CD4-positive, CD25-positive, alpha-beta regulatory T cell (primary cell): ENCODE data around the gene DBT. TPM values are rescaled to one million over a fixed set of nuclear protein-coding genes. Genes with fewer than 3 reads are reported as not detected.
"Not testable (repeated sequence)": the region's sequence is repeated elsewhere in the genome, so short reads cannot be mapped to it uniquely, and the experiment has no call there.

Source experiments
- ATAC-seq, 2 donors: fragments of 150-1000 bp; cut with Tn5 transposase; one replicate each; pipeline ENCODE4 v1.10.0; 2021; ENCODE audit warnings: low read depth in 2 of 2, moderate number of reproducible peaks in 2 of 2, moderate library complexity in 1 of 2
- DNase-seq, 3 donors: peaks; one replicate each; pipeline versions ENCODE4 v3.0.0 to v3.0.0-alpha.2; 2012 to 2022; ENCODE audit warnings: mixed read lengths in 1 of 3
- H3K27ac ChIP-seq: one replicate; pipeline ENCODE4 v1.7.0; 2013; ENCODE audit warnings: mild to moderate bottlenecking, low read length; ENCODE audit not compliant: insufficient read depth, poor library complexity, severe bottlenecking
- H3K27me3 ChIP-seq: one replicate; pipeline ENCODE4 v1.7.0; 2013; ENCODE audit warnings: low read length; ENCODE audit not compliant: control insufficient read depth, insufficient read depth
- H3K36me3 ChIP-seq: one replicate; pipeline ENCODE4 v1.7.0; 2013; ENCODE audit warnings: mild to moderate bottlenecking, low read length, moderate library complexity; ENCODE audit not compliant: control insufficient read depth, insufficient read depth
- H3K4me1 ChIP-seq: 2 replicates; pipeline ENCODE4 v1.7.0; 2013; ENCODE audit warnings: mild to moderate bottlenecking, low read length; ENCODE audit not compliant: insufficient read depth, control insufficient read depth, poor library complexity, severe bottlenecking
- H3K4me3 ChIP-seq: one replicate; pipeline ENCODE4 v1.7.0; 2013; ENCODE audit warnings: low read depth, mild to moderate bottlenecking, low read length, moderate library complexity
- H3K9me3 ChIP-seq, 2 experiments: 1 replicate in 1 of 2; 2 replicates in 1 of 2; pipeline ENCODE4 v1.7.0; 2013; ENCODE audit warnings: low read length in 2 of 2, mild to moderate bottlenecking in 1 of 2, moderate library complexity in 1 of 2; ENCODE audit not compliant: control insufficient read depth in 2 of 2
- H3K27ac Mint-ChIP-seq, 3 donors: one replicate each; pipeline ENCODE4 v1.8.0; 2020 to 2022; ENCODE audit warnings: mild to moderate bottlenecking in 3 of 3, mixed read lengths in 3 of 3, moderate library complexity in 2 of 3
- H3K27me3 Mint-ChIP-seq: one replicate; pipeline ENCODE4 v1.8.0; 2022; ENCODE audit warnings: mild to moderate bottlenecking, mixed read lengths
- H3K36me3 Mint-ChIP-seq: one replicate; pipeline ENCODE4 v1.8.0; 2020; ENCODE audit warnings: mixed read lengths
- H3K4me1 Mint-ChIP-seq, 4 donors: one replicate each; pipeline ENCODE4 v1.8.0; 2020 to 2022; ENCODE audit warnings: mixed read lengths in 4 of 4, mild to moderate bottlenecking in 1 of 4
- H3K4me3 Mint-ChIP-seq, 4 donors: one replicate each; pipeline ENCODE4 v1.8.0; 2020 to 2022; ENCODE audit warnings: mild to moderate bottlenecking in 4 of 4, mixed read lengths in 4 of 4, moderate library complexity in 3 of 4
- H3K9me3 Mint-ChIP-seq, 7 donors: one replicate each; pipeline ENCODE4 v1.8.0; 2020 to 2022; ENCODE audit warnings: mixed read lengths in 7 of 7, mild to moderate bottlenecking in 3 of 7, moderate library complexity in 2 of 7
- polyA plus RNA-seq, 4 donors: library from polyadenylated mRNA; unstranded; fragments of 300-500 nt; fragmentation: Illumina TruSeq; gene quantifications; one replicate each; pipeline ENCODE4 v1.2.3, GENCODE V29; 2021
- total RNA-seq: library from RNA; stranded (reverse); gene quantifications from one replicate; pipeline ENCODE4 v1.2.3, GENCODE V29; 2022

DBT gene
- total and polyA plus RNA-seq, 5 donors from 2014 or later: 3.4 to 10.0 (median 5.5) TPM

- ATAC-seq: no peak
- peak overlapping the region; percentile 96 for H3K4me3 ChIP-seq
- peaks cover 15% of the 10 kb centered on the region for H3K27me3 Mint-ChIP-seq
- peaks cover 20% of the 10 kb centered on the region for H3K4me1 ChIP-seq
- H3K9me3 ChIP-seq: no peaks in the 10 kb centered on the region
- no peaks in the 10 kb centered on the region for H3K27me3 ChIP-seq
- H3K4me3 Mint-ChIP-seq: no peak overlapping the region
- H3K4me1 Mint-ChIP-seq: peaks cover 9 to 21% (median 14%) of the 10 kb centered on the region in 4 donors
- H3K27ac Mint-ChIP-seq: peak overlapping the region in 1 of 3 donors; percentile 1
- H3K9me3 Mint-ChIP-seq: peaks cover 0 to 1% (median 0%) of the 10 kb centered on the region in 7 donors
- H3K36me3 Mint-ChIP-seq: peaks cover 6% of the 10 kb centered on the region
- DNase-seq: no peak
- no peaks in the 10 kb centered on the region for H3K36me3 ChIP-seq
- H3K27ac ChIP-seq: peak overlapping the region; percentile 76
Observed at GRCh38 chr1:100250264-100250663, 630 bp upstream of the DBT start.

GRCh38 chr1:100249155-100249536 lies 488 bp downstream of the DBT start:
- peaks cover under 1% of the 10 kb centered on the region for H3K36me3 ChIP-seq
- peaks cover 9% of the 10 kb centered on the region for H3K36me3 Mint-ChIP-seq
- peaks cover 20% of the 10 kb centered on the region for H3K4me1 ChIP-seq
- H3K4me3 Mint-ChIP-seq: no peak overlapping the region
- H3K9me3 Mint-ChIP-seq: no peaks in the 10 kb centered on the region
- ATAC-seq (no peak), DNase-seq (peak in 2 of 3 donors; percentile 0 to 18)
- H3K27me3 ChIP-seq: no peaks in the 10 kb centered on the region
- H3K27me3 Mint-ChIP-seq: peaks cover 10% of the 10 kb centered on the region
- H3K27ac Mint-ChIP-seq: no peak overlapping the region
- no peaks in the 10 kb centered on the region for H3K9me3 ChIP-seq
- peaks cover 14 to 28% (median 18%) of the 10 kb centered on the region in 4 donors for H3K4me1 Mint-ChIP-seq
- peak overlapping the region; percentile 96 for H3K4me3 ChIP-seq
- peak overlapping the region; percentile 76 for H3K27ac ChIP-seq

- Histone ChIP-seq H3K27ac (no peak overlapping the region), H3K4me3 (no peak overlapping the region), H3K9me3 (no peaks in the 10 kb centered on the region), H3K36me3 (peaks cover 1% of the 10 kb centered on the region), H3K27me3 (no peaks in the 10 kb centered on the region), H3K4me1 (peaks cover 20% of the 10 kb centered on the region)
- ATAC-seq: no peak
- H3K9me3 Mint-ChIP-seq: no peaks in the 10 kb centered on the region
- no peak for DNase-seq
- peak overlapping the region; percentile 44 to 79 (median 54) for H3K4me3 Mint-ChIP-seq
- peak overlapping the region; percentile 0 to 27 (median 17) for H3K27ac Mint-ChIP-seq
- H3K4me1 Mint-ChIP-seq: peaks cover 21 to 43% (median 24%) of the 10 kb centered on the region in 4 donors
- peaks cover 9% of the 10 kb centered on the region for H3K36me3 Mint-ChIP-seq
- no peaks in the 10 kb centered on the region for H3K27me3 Mint-ChIP-seq
Observed at GRCh38 chr1:100246738-100247137, 2.9 kb downstream of the DBT start.

- Mint-ChIP-seq H3K27ac (peak overlapping the region in 1 of 3 donors; percentile 50), H3K4me3 (no peak overlapping the region), H3K9me3 (no peaks in the 10 kb centered on the region), H3K36me3 (peaks cover 32% of the 10 kb centered on the region), H3K27me3 (no peaks in the 10 kb centered on the region), H3K4me1 (peaks cover 20 to 47% (median 23%) of the 10 kb centered on the region in 4 donors)
- H3K36me3 ChIP-seq: peaks cover 27% of the 10 kb centered on the region
- H3K27ac ChIP-seq: no peak overlapping the region
- no peaks in the 10 kb centered on the region for H3K9me3 ChIP-seq
- H3K27me3 ChIP-seq: no peaks in the 10 kb centered on the region
- H3K4me1 ChIP-seq: no peaks in the 10 kb centered on the region
- ATAC-seq: no peak
- no peak overlapping the region for H3K4me3 ChIP-seq
- no peak for DNase-seq
Observed at GRCh38 chr1:100240631-100241030, 9.0 kb downstream of the DBT start.

GRCh38 chr1:100239961-100240360 lies 9.7 kb downstream of the DBT start:
- Mint-ChIP-seq H3K27me3 (no peaks in the 10 kb centered on the region), H3K36me3 (peaks cover 32% of the 10 kb centered on the region), H3K27ac (peak overlapping the region in 1 of 3 donors; percentile 50), H3K4me3 (no peak overlapping the region), H3K9me3 (no peaks in the 10 kb centered on the region), H3K4me1 (peaks cover 18 to 43% (median 23%) of the 10 kb centered on the region in 4 donors)
- Histone ChIP-seq H3K27me3 (no peaks in the 10 kb centered on the region), H3K4me1 (no peaks in the 10 kb centered on the region), H3K9me3 (no peaks in the 10 kb centered on the region), H3K4me3 (no peak overlapping the region), H3K27ac (no peak overlapping the region), H3K36me3 (peaks cover 29% of the 10 kb centered on the region)
- DNase-seq (no peak), ATAC-seq (no peak)

GRCh38 chr1:100237091-100237490 lies 12.5 kb downstream of the DBT start:
- Histone ChIP-seq H3K27ac (no peak overlapping the region), H3K9me3 (no peaks in the 10 kb centered on the region), H3K27me3 (no peaks in the 10 kb centered on the region), H3K4me3 (no peak overlapping the region), H3K36me3 (peaks cover 45% of the 10 kb centered on the region), H3K4me1 (no peaks in the 10 kb centered on the region)
- DNase-seq (no peak), ATAC-seq (no peak)
- H3K4me1 Mint-ChIP-seq: peaks cover 9 to 26% (median 17%) of the 10 kb centered on the region in 4 donors
- H3K36me3 Mint-ChIP-seq: peaks cover 42% of the 10 kb centered on the region
- no peaks in the 10 kb centered on the region for H3K9me3 Mint-ChIP-seq
- H3K4me3 Mint-ChIP-seq: no peak overlapping the region
- no peaks in the 10 kb centered on the region for H3K27me3 Mint-ChIP-seq
- no peak overlapping the region for H3K27ac Mint-ChIP-seq

GRCh38 chr1:100234432-100234831 lies 15.2 kb downstream of the DBT start:
- no peaks in the 10 kb centered on the region for H3K27me3 ChIP-seq
- no peak overlapping the region for H3K27ac ChIP-seq
- no peaks in the 10 kb centered on the region for H3K4me1 ChIP-seq
- H3K4me1 Mint-ChIP-seq: peaks cover 9 to 23% (median 14%) of the 10 kb centered on the region in 4 donors
- ATAC-seq (no peak), DNase-seq (no peak)
- no peak overlapping the region for H3K4me3 Mint-ChIP-seq
- no peaks in the 10 kb centered on the region for H3K9me3 ChIP-seq
- no peak overlapping the region for H3K4me3 ChIP-seq
- H3K27me3 Mint-ChIP-seq: no peaks in the 10 kb centered on the region
- peaks cover 47% of the 10 kb centered on the region for H3K36me3 ChIP-seq
- peaks cover 45% of the 10 kb centered on the region for H3K36me3 Mint-ChIP-seq
- peak overlapping the region in 2 of 3 donors; percentile 7 to 27 for H3K27ac Mint-ChIP-seq
- peaks cover 0 to 1% (median 0%) of the 10 kb centered on the region in 7 donors for H3K9me3 Mint-ChIP-seq

GRCh38 chr1:100233566-100233965 lies 16.1 kb downstream of the DBT start:
- DNase-seq, H3K4me3 ChIP-seq, H3K27me3 ChIP-seq, H3K4me1 ChIP-seq, H3K27ac ChIP-seq, H3K9me3 Mint-ChIP-seq, H3K9me3 ChIP-seq, H3K27me3 Mint-ChIP-seq, ATAC-seq, H3K4me3 Mint-ChIP-seq: not testable (repeated sequence)
- H3K36me3 ChIP-seq: peaks cover 44% of the 10 kb centered on the region
- H3K27ac Mint-ChIP-seq: peak overlapping the region in 1 of 3 donors; percentile 47
- peaks cover 8 to 21% (median 9%) of the 10 kb centered on the region in 4 donors for H3K4me1 Mint-ChIP-seq
- peaks cover 40% of the 10 kb centered on the region for H3K36me3 Mint-ChIP-seq
